ENCODE measurements around the gene CD69.

Gene CD69

DNA sequence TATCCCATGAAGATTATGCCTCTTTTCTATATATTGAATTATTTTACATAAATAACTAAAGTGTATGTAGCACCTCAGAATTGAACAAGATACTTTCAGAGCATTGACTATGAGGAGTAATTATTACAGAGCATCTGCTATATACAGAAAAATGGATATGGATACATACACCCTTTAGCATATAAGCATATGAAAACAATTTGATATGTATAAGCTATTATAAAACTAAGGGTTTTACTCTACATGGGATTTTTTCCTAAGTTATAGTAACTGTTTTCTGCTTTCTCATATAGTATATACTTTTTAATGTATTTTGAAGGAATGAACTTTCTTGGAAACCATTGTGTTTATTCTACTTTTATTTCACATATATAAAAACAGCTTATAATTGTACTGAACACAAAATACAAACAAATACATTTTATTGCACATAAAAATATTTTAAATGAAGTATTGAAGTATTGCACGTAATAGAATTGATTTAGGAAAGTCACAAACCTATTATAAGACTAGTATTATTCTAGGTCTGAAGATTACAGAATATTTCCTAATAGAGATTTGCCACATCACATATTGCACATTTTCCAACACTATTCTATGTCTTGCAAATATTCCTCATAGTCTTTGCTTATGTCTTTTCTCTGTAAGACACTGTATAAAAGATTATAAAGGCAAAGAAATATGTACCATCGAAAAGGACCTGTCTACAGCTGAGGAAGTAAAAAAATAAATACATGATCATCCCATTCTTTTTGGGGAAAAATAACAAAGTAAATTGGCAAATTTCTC, 8.4 kb downstream of the CD69 start:
- in situ Hi-C loops (cut with HindIII; ENCODE audit: low sequenced_read_pairs) = no loop called here
- no peak for DNase-seq (ENCODE audit: low read depth, low spot score)
- TF ChIP-seq, protein P1, sequence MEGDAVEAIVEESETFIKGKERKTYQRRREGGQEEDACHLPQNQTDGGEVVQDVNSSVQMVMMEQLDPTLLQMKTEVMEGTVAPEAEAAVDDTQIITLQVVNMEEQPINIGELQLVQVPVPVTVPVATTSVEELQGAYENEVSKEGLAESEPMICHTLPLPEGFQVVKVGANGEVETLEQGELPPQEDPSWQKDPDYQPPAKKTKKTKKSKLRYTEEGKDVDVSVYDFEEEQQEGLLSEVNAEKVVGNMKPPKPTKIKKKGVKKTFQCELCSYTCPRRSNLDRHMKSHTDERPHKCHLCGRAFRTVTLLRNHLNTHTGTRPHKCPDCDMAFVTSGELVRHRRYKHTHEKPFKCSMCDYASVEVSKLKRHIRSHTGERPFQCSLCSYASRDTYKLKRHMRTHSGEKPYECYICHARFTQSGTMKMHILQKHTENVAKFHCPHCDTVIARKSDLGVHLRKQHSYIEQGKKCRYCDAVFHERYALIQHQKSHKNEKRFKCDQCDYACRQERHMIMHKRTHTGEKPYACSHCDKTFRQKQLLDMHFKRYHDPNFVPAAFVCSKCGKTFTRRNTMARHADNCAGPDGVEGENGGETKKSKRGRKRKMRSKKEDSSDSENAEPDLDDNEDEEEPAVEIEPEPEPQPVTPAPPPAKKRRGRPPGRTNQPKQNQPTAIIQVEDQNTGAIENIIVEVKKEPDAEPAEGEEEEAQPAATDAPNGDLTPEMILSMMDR (IDR thresholded peaks at IDR 0.05; ENCODE audit: low read depth, low read length) = no peak
- H3K4me3 ChIP-seq (ENCODE audit: low read depth, low read length) = no peak overlapping the region

DNA sequence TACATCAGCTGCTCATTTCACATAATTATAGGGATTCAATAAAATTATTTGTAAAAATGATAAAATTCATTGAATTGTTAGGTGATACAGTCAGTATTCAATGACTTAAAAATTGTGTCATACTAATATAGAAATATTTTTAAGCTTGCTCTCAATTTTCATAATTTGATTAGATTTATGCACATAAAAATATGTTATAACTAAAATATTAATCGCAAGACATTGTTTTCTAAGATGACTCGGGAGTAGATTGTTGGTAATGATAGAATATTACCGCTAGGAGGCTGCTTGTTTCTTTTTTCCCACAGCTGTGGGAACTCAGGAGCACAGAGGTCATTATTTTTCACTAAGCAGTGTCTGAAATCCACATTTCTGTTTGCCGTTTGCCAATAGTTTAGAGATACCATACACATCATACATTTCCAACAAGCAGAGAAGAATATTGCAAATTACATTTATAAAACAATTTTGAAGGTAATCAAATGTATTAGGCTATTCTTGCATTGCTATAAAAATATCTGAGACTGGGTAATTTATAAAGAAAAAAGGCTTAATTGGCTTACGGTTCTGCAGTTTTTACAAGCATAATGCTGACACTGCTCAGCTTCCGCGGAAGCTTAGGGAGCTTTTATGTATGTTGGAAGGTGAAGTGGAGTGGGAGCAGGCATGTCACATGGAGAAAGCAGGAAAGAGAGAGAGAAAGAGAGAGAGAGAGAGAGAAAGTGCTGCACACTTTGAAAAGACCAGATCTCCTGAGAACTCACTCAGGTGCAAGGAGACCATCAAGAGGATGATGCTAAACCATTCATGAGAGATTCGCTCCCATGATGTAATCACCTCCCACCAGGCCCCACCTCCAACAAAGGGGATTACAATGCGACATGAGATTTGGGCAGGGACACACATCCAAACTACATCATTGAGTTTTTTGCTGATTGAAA, 9.2 kb downstream of the CD69 start:
- TF ChIP-seq, protein P1 (IDR thresholded peaks at IDR 0.05; ENCODE audit: low read depth, low read length) = peak; percentile 52
- no peak overlapping the region for H3K4me3 ChIP-seq (ENCODE audit: low read depth, low read length)
- in situ Hi-C loops (cut with HindIII; ENCODE audit: low sequenced_read_pairs) = no loop called here
- DNase-seq (ENCODE audit: low read depth, low spot score) = peak; percentile 34

DNA sequence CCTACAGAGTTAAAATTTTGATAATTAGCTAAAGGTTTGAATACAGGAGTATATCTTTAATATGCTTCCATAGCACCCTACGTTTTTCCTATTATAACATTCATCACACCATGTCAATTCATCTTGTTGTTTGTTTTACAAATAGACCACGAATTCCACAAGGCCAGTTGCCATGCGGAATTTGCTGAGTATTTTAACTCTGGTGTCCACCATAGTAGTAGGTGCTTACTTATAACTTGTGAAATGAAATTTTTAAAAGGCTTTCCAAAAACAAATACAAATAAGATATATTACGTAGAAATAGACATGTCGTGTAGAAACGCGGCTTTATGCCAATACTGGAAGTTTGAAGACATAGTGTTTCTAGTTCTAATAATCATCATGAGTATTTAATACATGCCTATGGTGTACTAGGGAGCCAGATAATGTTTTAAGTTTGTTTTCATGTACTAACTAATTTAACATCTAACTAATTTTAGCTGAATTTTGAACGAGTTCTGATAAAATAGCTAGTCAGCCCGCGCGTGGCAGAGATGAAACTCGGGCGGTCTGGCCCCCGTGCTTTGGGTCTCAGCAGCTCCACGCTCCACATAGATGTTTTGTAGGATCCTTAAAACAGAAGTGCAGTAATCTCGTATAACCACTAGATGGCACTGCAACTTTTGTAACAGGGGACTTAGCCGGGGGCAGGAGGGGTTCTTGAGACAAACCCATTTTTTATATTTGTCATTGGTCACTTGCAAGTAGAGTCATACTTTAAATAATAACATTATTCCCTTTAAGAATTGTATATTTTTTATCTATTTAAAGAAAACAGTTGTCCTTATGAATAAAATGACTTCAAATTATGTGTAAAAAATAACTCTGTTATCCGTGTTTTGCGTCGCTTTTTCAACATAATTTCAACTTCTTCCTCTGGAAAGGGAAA, 10.2 kb downstream of the CD69 start:
- no peak overlapping the region for H3K4me3 ChIP-seq (ENCODE audit: low read depth, low read length)
- in situ Hi-C loops (cut with HindIII; ENCODE audit: low sequenced_read_pairs) = no loop called here
- peak; percentile 74 for DNase-seq (ENCODE audit: low read depth, low spot score)
- TF ChIP-seq, protein P1 (IDR thresholded peaks at IDR 0.05; ENCODE audit: low read depth, low read length) = peak; percentile 80

DNA sequence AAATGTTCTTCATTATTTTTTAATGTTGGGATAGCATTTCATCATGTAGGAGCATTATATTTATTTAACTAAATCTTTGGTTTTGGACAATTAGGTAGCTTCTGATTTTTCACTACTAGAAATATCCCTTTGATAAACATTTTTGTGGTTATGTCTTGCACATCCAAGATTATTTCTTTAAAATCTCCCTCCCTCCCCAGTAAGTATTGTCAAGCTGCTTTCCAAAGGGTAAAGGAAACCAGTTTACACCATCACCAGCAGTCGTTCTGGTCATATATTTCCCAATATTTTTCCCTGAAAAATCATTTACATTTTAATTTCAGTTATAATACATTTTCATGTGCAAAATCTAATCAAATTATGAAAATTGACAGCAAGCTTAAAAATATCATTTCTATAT, 11.1 kb downstream of the CD69 start:
- TF ChIP-seq, protein P1 (IDR thresholded peaks at IDR 0.05; ENCODE audit: low read depth, low read length) = no peak
- no peak for DNase-seq (ENCODE audit: low read depth, low spot score)
- no peak overlapping the region for H3K4me3 ChIP-seq (ENCODE audit: low read depth, low read length)
- in situ Hi-C loops (cut with HindIII; ENCODE audit: low sequenced_read_pairs) = no loop called here

DNA sequence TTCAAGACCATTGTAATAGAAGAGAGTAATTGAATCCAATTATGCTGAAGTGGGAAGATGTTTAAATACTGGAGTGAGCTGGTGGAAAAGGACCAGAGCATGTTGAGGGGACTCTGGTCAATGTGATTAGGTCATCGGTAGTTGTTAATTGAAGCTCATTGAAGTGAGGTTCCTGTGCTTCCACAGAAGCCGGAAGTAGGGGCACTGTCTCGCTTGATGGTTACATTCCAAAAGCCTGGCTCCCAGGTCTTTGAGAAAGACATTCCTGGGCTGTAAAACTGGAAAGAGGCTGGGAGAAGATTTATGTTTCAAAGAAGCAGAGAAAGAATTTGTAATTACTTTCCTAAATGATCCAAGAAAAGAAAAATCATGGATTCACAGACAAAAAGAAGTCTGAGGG, 15.5 kb downstream of the CD69 start:
- TF ChIP-seq, protein P1 (IDR thresholded peaks at IDR 0.05; ENCODE audit: low read depth, low read length) = no peak
- no peak overlapping the region for H3K4me3 ChIP-seq (ENCODE audit: low read depth, low read length)
- in situ Hi-C loops (cut with HindIII; ENCODE audit: low sequenced_read_pairs) = no loop called here
- DNase-seq (ENCODE audit: low read depth, low spot score) = no peak

DNA sequence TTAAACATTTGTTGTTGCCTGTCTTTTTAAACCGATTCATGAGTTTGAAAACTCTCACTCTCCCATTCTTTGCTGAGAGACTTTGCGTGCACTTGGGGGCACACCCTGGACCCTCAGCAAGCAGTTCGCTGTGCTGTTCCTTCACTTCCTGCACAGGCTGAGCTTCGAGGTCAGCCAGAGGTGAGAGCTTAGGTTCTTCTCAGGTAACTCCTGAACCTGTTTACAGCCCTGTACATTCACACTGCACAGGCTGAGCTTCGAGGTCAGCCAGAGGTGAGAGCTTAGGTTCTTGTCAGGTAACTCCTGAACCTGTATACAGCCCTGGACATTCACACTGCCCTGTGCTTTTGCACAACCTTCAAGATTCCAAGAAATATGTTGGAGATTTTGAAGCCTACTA, 18.0 kb downstream of the CD69 start:
- TF ChIP-seq, protein P1 (IDR thresholded peaks at IDR 0.05; ENCODE audit: low read depth, low read length) = no peak
- no peak for DNase-seq (ENCODE audit: low read depth, low spot score)
- in situ Hi-C loops (cut with HindIII; ENCODE audit: low sequenced_read_pairs) = no loop called here
- no peak overlapping the region for H3K4me3 ChIP-seq (ENCODE audit: low read depth, low read length)

Measured in astrocyte of the spinal cord (primary cell).